ENCODE data around the gene NCAPG2. TPM values are rescaled to one million over a fixed set of nuclear protein-coding genes. Genes with fewer than 3 reads are reported as not detected.

Gene NCAPG2
- total RNA-seq, 1 experiment from 2014 or later, result 99.4 TPM

- H3K27ac ChIP-seq (ENCODE audit: insufficient read length, low read depth, low read length), result no peak overlapping the region
- H3K14ac ChIP-seq (ENCODE audit: insufficient read depth, low read length), result peak overlapping the region; percentile 61; the same call in 1 of the 2 replicates
- no peaks in the 10 kb centered on the region for H3K27me3 Mint-ChIP-seq (ENCODE audit: low read depth)
- H4K8ac ChIP-seq (replicated peaks; ENCODE audit: insufficient read length, low read depth, low read length), result no peak overlapping the region
- no peak overlapping the region for H4K5ac ChIP-seq (ENCODE audit: insufficient read length, low read depth, low read length)
- no peaks in the 10 kb centered on the region for H3K79me2 ChIP-seq (ENCODE audit: insufficient read depth, low read length)
- no peak overlapping the region for H2BK120ac ChIP-seq (ENCODE audit: low read depth, low read length, poor library complexity, severe bottlenecking)
- no peaks in the 10 kb centered on the region for H3K27me3 ChIP-seq (ENCODE audit: insufficient read depth, low read length)
- H3K18ac ChIP-seq (ENCODE audit: insufficient read length, low read depth, low read length), result peak overlapping the region; percentile 37
- H2AFZ ChIP-seq (ENCODE audit: low read length), result no peak overlapping the region
- H3T11ph ChIP-seq (ENCODE audit: low read length), result no peak overlapping the region
- no peak overlapping the region for H2BK5ac ChIP-seq (ENCODE audit: insufficient read length, low read length)
- no peak overlapping the region for H2BK12ac ChIP-seq (ENCODE audit: insufficient read length, low read depth, low read length)
- H3K56ac ChIP-seq (ENCODE audit: insufficient read length, low read depth, low read length), result no peak overlapping the region
- DNase-seq, result no peak
- H4K20me1 ChIP-seq (ENCODE audit: control insufficient read depth, insufficient read depth, insufficient read length), result no peaks in the 10 kb centered on the region
- H3K23ac ChIP-seq (ENCODE audit: insufficient read length, low read depth, low read length), result no peak overlapping the region
- no peak overlapping the region for H2AK5ac ChIP-seq (ENCODE audit: insufficient read length, low read length)
- H3K23me2 ChIP-seq (ENCODE audit: insufficient read length, low read depth, low read length, poor library complexity, severe bottlenecking), result no peaks in the 10 kb centered on the region
- H2BK15ac ChIP-seq (ENCODE audit: low read depth, low read length), result no peak overlapping the region
- no peak overlapping the region for H3K9ac ChIP-seq (ENCODE audit: extremely low read depth, insufficient read length, low read length)
- H3K4me3 Mint-ChIP-seq, result no peak overlapping the region
- no peaks in the 10 kb centered on the region for H3K4me1 ChIP-seq (ENCODE audit: insufficient read depth, low read length)
- no peaks in the 10 kb centered on the region for H3K9me3 Mint-ChIP-seq
- peak overlapping the region in 2 of 3 experiments; percentile 65 to 77; a peak in 4 of 7 replicates for H3K27ac Mint-ChIP-seq
- no peaks in the 10 kb centered on the region for H3K9me3 ChIP-seq (ENCODE audit: control insufficient read depth, low read depth, low read length)
- no CpG with 5 or more reads among the region's 23 CpGs for WGBS (ENCODE audit: extremely low coverage, insufficient read length, low lambda C conversion rate)
- H4K91ac ChIP-seq (ENCODE audit: insufficient read length, low read depth, low read length), result no peak overlapping the region
- no peak for TF ChIP-seq CTCF (conservative IDR thresholded peaks at IDR 0.05)
- no peaks in the 10 kb centered on the region for H3K4me1 Mint-ChIP-seq
- H3K79me1 ChIP-seq (ENCODE audit: insufficient read depth, low read depth, low read length, poor library complexity, severe bottlenecking), result no peaks in the 10 kb centered on the region
- H3K36me3 Mint-ChIP-seq (ENCODE audit: insufficient read depth in 1 of 3, low read depth in 3 of 3), result peaks cover 15 to 31% (median 26%) of the 10 kb centered on the region in 3 experiments
- H3K4me2 ChIP-seq (ENCODE audit: insufficient read depth, insufficient read length, low read length), result no peak overlapping the region
- H2BK20ac ChIP-seq (ENCODE audit: low read depth, low read length, poor library complexity, severe bottlenecking), result no peak overlapping the region
- H3K4ac ChIP-seq (ENCODE audit: low read depth, low read length), result no peak overlapping the region
These were observed 100.5 kb downstream of the NCAPG2 start for GRCh38 chr7:158603773-158604755.
